KMS-11 (cell line): Measurements from ENCODE around the gene BLTP3B.

Source experiments
- H2AFZ ChIP-seq: fragments of 200-600 bp; sonication (generic); 2 replicates; pipeline ENCODE4 v1.6.1; 2016; ENCODE audit warnings: antibody characterized with exemption, mixed run types, low read depth
- H3K27ac ChIP-seq: fragments of 200-600 bp; sonication (generic); 2 replicates; pipeline ENCODE4 v1.6.1; 2016; ENCODE audit warnings: mild to moderate bottlenecking, mixed run types
- H3K27me3 ChIP-seq: fragments of 200-600 bp; sonication (generic); 2 replicates; pipeline ENCODE4 v1.6.1; 2017; ENCODE audit warnings: mild to moderate bottlenecking, low read depth, mixed run types, moderate library complexity; ENCODE audit not compliant: insufficient read depth
- H3K36me3 ChIP-seq: fragments of 200-600 bp; sonication (generic); 2 replicates; pipeline ENCODE4 v1.6.1; 2017; ENCODE audit warnings: mild to moderate bottlenecking, mixed run types; ENCODE audit not compliant: insufficient read depth
- H3K4me1 ChIP-seq: fragments of 200-600 bp; sonication (generic); 2 replicates; pipeline ENCODE4 v1.6.1; 2016; ENCODE audit warnings: mild to moderate bottlenecking, low read depth, mixed run types; ENCODE audit not compliant: poor library complexity, severe bottlenecking
- H3K4me2 ChIP-seq: fragments of 200-600 bp; sonication (generic); 2 replicates; pipeline ENCODE4 v1.7.0; 2016; ENCODE audit warnings: mild to moderate bottlenecking, mixed run types
- H3K4me3 ChIP-seq: fragments of 200-600 bp; sonication (generic); IDR thresholded peaks from 2 replicates; pipeline ENCODE4 v1.6.1; 2017; ENCODE audit warnings: low read depth, low read length, mixed read lengths; ENCODE audit not compliant: insufficient read depth
- H3K79me2 ChIP-seq: fragments of 200-600 bp; sonication (generic); 2 replicates; pipeline ENCODE4 v1.6.1; 2016; ENCODE audit warnings: low read depth, mixed run types; ENCODE audit not compliant: insufficient read depth
- H3K9ac ChIP-seq: fragments of 200-600 bp; sonication (generic); 2 replicates; pipeline ENCODE4 v1.6.1; 2016; ENCODE audit warnings: mild to moderate bottlenecking, mixed run types
- H4K20me1 ChIP-seq: fragments of 200-600 bp; sonication (generic); 2 replicates; pipeline ENCODE4 v1.6.1; 2016; ENCODE audit warnings: mild to moderate bottlenecking, mixed run types; ENCODE audit not compliant: insufficient read depth
- TF ChIP-seq, protein P1 (sequence below): fragments of 200-600 bp; sonication (generic); conservative IDR thresholded peaks from 2 replicates; pipeline ENCODE4 v1.6.1; 2017; ENCODE audit warnings: low read depth, mild to moderate bottlenecking, antibody characterized with exemption, low read length, moderate library complexity, mixed read lengths

BLTP3B gene

DNA sequence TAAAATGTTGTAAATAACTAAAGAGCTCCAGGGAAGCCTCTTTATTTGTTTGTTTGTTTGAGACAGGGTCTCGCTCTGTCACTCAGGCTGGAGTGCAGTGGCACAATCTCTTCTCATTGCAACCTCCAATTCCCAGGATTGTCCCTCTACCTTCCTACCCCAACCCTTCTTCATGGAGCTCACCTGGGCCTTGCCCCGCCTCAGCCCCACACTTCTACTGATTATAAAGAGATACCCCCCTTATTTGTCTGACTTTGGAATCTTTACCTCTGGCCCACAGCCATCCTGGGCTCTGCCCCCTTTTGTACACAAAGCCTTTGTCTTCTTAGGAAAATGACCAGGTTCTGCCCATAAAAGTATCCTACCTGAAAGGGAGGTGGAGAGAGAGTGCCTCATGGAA is 9.1 kb upstream of the BLTP3B start:
- no peak overlapping the region for H3K4me3 ChIP-seq
- no peak overlapping the region for H2AFZ ChIP-seq
- no peaks in the 10 kb centered on the region for H3K27me3 ChIP-seq
- H3K9ac ChIP-seq = no peak overlapping the region
- H3K27ac ChIP-seq = no peak overlapping the region
- no peak overlapping the region for H3K4me2 ChIP-seq
- H3K79me2 ChIP-seq = no peaks in the 10 kb centered on the region
- no peaks in the 10 kb centered on the region for H3K36me3 ChIP-seq
- no peaks in the 10 kb centered on the region for H4K20me1 ChIP-seq
- TF ChIP-seq, protein P1, sequence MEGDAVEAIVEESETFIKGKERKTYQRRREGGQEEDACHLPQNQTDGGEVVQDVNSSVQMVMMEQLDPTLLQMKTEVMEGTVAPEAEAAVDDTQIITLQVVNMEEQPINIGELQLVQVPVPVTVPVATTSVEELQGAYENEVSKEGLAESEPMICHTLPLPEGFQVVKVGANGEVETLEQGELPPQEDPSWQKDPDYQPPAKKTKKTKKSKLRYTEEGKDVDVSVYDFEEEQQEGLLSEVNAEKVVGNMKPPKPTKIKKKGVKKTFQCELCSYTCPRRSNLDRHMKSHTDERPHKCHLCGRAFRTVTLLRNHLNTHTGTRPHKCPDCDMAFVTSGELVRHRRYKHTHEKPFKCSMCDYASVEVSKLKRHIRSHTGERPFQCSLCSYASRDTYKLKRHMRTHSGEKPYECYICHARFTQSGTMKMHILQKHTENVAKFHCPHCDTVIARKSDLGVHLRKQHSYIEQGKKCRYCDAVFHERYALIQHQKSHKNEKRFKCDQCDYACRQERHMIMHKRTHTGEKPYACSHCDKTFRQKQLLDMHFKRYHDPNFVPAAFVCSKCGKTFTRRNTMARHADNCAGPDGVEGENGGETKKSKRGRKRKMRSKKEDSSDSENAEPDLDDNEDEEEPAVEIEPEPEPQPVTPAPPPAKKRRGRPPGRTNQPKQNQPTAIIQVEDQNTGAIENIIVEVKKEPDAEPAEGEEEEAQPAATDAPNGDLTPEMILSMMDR = no peak
- H3K4me1 ChIP-seq = no peaks in the 10 kb centered on the region

DNA sequence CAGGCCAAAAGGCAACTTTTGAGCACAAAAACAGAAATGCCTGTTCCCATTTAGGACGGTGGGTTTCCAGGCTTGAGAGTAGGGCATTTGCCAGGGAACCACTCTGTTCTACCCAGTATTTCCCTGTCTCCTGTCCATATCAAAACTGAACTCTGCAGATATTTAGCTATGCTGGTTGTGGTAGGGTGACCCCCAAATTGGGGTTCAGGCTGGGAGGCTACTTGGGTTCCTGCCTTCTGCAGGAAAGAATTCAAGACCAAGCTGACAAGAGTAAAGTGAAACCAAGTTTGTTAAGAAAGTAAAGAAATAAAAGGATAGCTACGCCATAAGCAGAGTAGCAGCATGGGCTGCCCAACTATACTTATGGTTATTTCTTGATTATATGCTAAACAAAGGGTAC is 3.6 kb upstream of the BLTP3B start:
- no peak overlapping the region for H3K27ac ChIP-seq
- peaks cover 9% of the 10 kb centered on the region for H3K4me1 ChIP-seq
- H3K27me3 ChIP-seq = no peaks in the 10 kb centered on the region
- H3K79me2 ChIP-seq = peaks cover 12% of the 10 kb centered on the region; the same call in 1 of the 2 replicates
- H3K9ac ChIP-seq = no peak overlapping the region
- H3K4me2 ChIP-seq = no peak overlapping the region
- no peak overlapping the region for H2AFZ ChIP-seq
- TF ChIP-seq, protein P1 = no peak
- H4K20me1 ChIP-seq = no peaks in the 10 kb centered on the region
- no peak overlapping the region for H3K4me3 ChIP-seq
- H3K36me3 ChIP-seq = no peaks in the 10 kb centered on the region

DNA sequence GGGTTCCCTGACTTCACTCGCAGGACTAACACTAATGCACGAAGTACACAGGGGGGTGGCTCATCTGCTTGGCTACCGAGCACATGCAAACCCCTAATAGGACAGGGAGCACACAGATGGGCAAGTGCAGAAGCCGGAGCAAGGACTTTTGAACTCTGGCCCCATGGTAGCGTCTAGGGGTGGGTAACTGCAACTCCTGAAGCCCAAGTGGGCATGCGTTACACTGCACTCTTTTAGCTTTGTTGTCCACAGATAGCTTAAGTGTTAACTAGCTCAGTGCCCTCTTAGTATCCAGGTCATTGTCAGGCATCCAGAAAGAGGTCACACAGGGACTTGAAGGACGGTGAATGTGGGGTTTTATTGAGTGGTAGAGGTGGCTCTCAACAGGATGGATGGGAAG is 3.0 kb upstream of the BLTP3B start:
- Histone ChIP-seq H3K4me2 (no peak overlapping the region), H3K27me3 (no peaks in the 10 kb centered on the region), H3K27ac (no peak overlapping the region), H3K4me3 (no peak overlapping the region), H3K36me3 (no peaks in the 10 kb centered on the region), H2AFZ (no peak overlapping the region), H4K20me1 (no peaks in the 10 kb centered on the region), H3K9ac (no peak overlapping the region), H3K79me2 (peaks cover 18% of the 10 kb centered on the region; the same call in 1 of the 2 replicates), H3K4me1 (peaks cover 9% of the 10 kb centered on the region)
- TF ChIP-seq, protein P1 = no peak

DNA sequence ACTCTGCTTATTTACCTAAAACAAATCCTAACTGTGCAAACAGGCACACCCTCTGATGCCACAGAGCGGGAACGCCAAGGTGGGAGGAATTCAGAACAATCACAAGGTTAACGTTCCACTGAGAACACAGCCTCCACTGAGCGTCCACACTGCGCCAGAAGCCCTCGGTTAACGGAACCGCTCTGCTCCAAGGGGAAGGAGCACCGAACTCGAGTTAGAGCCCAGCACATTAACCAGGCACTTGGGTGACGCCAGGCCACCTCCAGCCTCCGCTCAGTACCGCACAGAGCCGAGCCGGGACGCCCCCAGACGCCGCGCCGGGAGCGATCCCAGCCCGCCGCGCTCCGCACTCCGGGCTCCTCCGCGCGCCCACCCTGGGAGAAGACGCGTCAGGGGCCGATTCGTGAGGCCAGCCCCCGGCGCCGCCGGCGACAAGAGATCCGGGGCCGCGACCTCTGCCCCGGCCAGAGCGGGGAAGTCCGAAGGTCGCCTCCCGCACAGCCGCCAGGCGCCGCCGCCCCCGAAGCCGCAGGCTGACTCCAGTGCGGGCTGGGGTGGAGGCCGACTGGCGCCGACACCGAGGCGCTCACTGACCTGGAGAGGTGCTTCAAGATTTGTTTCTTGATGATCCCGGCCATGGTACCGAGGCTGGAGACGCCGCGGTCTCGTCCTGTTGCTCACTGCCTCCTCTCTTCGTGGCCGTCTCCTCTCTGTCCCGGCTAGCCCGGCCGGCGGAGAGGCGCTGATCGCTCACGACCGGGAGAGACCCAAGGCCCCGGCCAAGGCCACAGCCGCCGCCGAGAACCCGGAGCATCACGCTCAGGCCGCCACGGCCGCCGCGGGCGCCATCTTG is 450 bp downstream of the BLTP3B start:
- peak overlapping the region; percentile 90 for H3K27ac ChIP-seq
- H2AFZ ChIP-seq = peak overlapping the region; percentile 83
- H3K4me2 ChIP-seq = peak overlapping the region; percentile 62
- no peaks in the 10 kb centered on the region for H3K36me3 ChIP-seq
- peaks cover 50% of the 10 kb centered on the region; the same call in 1 of the 2 replicates for H3K79me2 ChIP-seq
- no peak overlapping the region for H3K4me3 ChIP-seq
- H3K27me3 ChIP-seq = no peaks in the 10 kb centered on the region
- H4K20me1 ChIP-seq = no peaks in the 10 kb centered on the region
- peaks cover 27% of the 10 kb centered on the region for H3K4me1 ChIP-seq
- H3K9ac ChIP-seq = peak overlapping the region; percentile 95
- TF ChIP-seq, protein P1 = no peak
